ENCODE results near the gene BIRC7.

The BIRC7 gene

DNA sequence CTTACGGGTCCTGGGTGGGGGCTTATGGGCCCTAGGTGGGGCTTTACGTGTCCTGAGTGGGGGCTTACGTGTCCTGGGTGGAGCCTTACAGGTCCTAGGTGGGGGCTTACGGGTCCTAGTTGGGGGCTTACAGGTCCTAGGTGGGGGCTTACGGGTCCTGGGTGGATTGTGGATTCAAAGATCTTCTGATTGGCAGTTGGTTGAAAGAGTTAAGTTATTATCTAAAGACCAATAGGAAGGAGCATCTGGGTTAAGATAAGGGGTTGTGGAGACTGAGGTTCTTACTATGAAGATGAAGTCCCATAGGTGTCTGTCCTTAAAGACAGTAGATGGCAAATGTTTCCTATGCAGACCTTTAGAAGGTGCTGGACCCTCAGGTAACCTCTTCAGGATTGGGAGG, 8.4 kb upstream of the BIRC7 start:
- no peaks in the 10 kb centered on the region for H3K9me3 ChIP-seq (ENCODE audit: low read length)
- H3K79me2 ChIP-seq (ENCODE audit: insufficient read depth, low read length), result no peaks in the 10 kb centered on the region
- no peaks in the 10 kb centered on the region for H3K36me3 ChIP-seq (ENCODE audit: insufficient read depth, low read length)
- TF ChIP-seq, protein P1, sequence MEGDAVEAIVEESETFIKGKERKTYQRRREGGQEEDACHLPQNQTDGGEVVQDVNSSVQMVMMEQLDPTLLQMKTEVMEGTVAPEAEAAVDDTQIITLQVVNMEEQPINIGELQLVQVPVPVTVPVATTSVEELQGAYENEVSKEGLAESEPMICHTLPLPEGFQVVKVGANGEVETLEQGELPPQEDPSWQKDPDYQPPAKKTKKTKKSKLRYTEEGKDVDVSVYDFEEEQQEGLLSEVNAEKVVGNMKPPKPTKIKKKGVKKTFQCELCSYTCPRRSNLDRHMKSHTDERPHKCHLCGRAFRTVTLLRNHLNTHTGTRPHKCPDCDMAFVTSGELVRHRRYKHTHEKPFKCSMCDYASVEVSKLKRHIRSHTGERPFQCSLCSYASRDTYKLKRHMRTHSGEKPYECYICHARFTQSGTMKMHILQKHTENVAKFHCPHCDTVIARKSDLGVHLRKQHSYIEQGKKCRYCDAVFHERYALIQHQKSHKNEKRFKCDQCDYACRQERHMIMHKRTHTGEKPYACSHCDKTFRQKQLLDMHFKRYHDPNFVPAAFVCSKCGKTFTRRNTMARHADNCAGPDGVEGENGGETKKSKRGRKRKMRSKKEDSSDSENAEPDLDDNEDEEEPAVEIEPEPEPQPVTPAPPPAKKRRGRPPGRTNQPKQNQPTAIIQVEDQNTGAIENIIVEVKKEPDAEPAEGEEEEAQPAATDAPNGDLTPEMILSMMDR (IDR thresholded peaks at IDR 0.05; ENCODE audit: low read length), result no peak
- TF ChIP-seq EZH2 (IDR thresholded peaks at IDR 0.05; ENCODE audit: borderline replicate concordance, low read length), result no peak
- no peaks in the 10 kb centered on the region for H3K9me2 ChIP-seq (ENCODE audit: low read depth, low read length)
- no peak overlapping the region for H3K4me3 ChIP-seq (ENCODE audit: low read depth, low read length, poor library complexity, severe bottlenecking)
- no peak overlapping the region for H2AFZ ChIP-seq (ENCODE audit: low read length)
- no peaks in the 10 kb centered on the region for H4K20me1 ChIP-seq (ENCODE audit: insufficient read depth, low read length)
- H3K27me3 ChIP-seq (ENCODE audit: insufficient read depth, low read length), result peaks cover 13% of the 10 kb centered on the region
- no peak overlapping the region for H3K9ac ChIP-seq (ENCODE audit: low read length)
- H3K4me2 ChIP-seq (ENCODE audit: low read length), result no peak overlapping the region
- H3K4me1 ChIP-seq (ENCODE audit: insufficient read depth, low read length, severe bottlenecking), result no peaks in the 10 kb centered on the region
- H3F3A ChIP-seq (ENCODE audit: insufficient read depth, low read length), result no peaks in the 10 kb centered on the region
- no peak overlapping the region for H3K27ac ChIP-seq (ENCODE audit: low read depth, low read length, poor library complexity, severe bottlenecking)

DNA sequence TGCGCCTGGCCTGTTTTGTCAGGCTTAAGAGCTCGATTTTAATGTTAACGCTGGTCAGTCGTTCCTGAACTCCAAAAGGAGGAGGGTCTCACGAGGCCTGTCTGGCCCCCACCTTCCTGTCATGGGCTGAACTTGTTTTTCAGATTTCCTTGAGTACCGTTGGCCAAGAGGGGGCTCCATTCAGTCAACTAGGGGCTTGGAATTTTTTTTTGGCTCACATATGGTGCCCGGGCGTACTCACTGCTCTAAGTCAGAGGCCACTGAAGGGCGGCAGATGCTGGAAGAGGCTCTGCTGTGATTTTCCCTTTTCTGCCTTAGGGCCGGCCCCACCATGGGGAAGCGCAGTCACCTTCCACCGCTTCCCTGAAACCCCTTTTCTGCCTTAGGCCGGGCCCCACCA, 6.9 kb upstream of the BIRC7 start:
- no peak overlapping the region for H3K4me3 ChIP-seq (ENCODE audit: low read depth, low read length, poor library complexity, severe bottlenecking)
- peaks cover 13% of the 10 kb centered on the region for H3K27me3 ChIP-seq (ENCODE audit: insufficient read depth, low read length)
- no peaks in the 10 kb centered on the region for H3K9me2 ChIP-seq (ENCODE audit: low read depth, low read length)

DNA sequence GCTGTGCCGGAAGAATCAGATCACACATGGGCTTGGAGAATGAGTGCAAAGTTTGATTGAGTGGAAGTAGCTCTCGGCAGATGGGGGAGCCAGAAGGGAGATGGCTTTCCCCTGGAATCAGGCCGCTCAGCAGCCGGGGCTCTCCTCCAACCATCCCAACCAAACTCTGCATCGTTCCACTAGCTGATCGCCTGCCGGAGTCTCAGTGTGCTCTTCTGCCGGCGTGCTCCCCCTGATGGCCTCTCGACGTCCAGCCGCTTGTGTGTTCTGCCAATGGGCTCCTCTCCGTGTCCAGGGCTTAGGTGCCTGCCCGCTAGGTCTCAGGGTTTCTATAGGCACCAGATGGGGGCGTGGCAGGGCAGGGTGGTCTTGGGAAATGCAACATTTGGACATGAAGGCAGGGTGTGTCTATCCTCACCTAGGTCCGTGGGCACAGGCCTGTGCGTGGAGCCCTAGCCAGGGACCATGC, 4.9 kb upstream of the BIRC7 start:
- Histone ChIP-seq H3K36me3 (ENCODE audit: insufficient read depth, low read length) (no peaks in the 10 kb centered on the region), H4K20me1 (ENCODE audit: insufficient read depth, low read length) (no peaks in the 10 kb centered on the region), H3K79me2 (ENCODE audit: insufficient read depth, low read length) (no peaks in the 10 kb centered on the region), H2AFZ (ENCODE audit: low read length) (no peak overlapping the region), H3K9me3 (ENCODE audit: low read length) (no peaks in the 10 kb centered on the region), H3K4me3 (ENCODE audit: low read depth, low read length, poor library complexity, severe bottlenecking) (no peak overlapping the region), H3F3A (ENCODE audit: insufficient read depth, low read length) (no peaks in the 10 kb centered on the region), H3K9ac (ENCODE audit: low read length) (no peak overlapping the region), H3K4me2 (ENCODE audit: low read length) (no peak overlapping the region), H3K4me1 (ENCODE audit: insufficient read depth, low read length, severe bottlenecking) (no peaks in the 10 kb centered on the region), H3K27ac (ENCODE audit: low read depth, low read length, poor library complexity, severe bottlenecking) (no peak overlapping the region), H3K27me3 (ENCODE audit: insufficient read depth, low read length) (peaks cover 13% of the 10 kb centered on the region), H3K9me2 (ENCODE audit: low read depth, low read length) (no peaks in the 10 kb centered on the region)
- TF ChIP-seq EZH2 (IDR thresholded peaks at IDR 0.05; ENCODE audit: borderline replicate concordance, low read length), result no peak
- TF ChIP-seq, protein P1 (IDR thresholded peaks at IDR 0.05; ENCODE audit: low read length), result no peak

More for the DNA sequence above, 6.9 kb upstream of the BIRC7 start:
- Histone ChIP-seq H3K4me2 (ENCODE audit: low read length) (no peak overlapping the region), H3K9me3 (ENCODE audit: low read length) (no peaks in the 10 kb centered on the region), H2AFZ (ENCODE audit: low read length) (no peak overlapping the region), H3F3A (ENCODE audit: insufficient read depth, low read length) (no peaks in the 10 kb centered on the region), H3K79me2 (ENCODE audit: insufficient read depth, low read length) (no peaks in the 10 kb centered on the region), H3K4me1 (ENCODE audit: insufficient read depth, low read length, severe bottlenecking) (no peaks in the 10 kb centered on the region), H3K9ac (ENCODE audit: low read length) (no peak overlapping the region), H3K27ac (ENCODE audit: low read depth, low read length, poor library complexity, severe bottlenecking) (no peak overlapping the region), H4K20me1 (ENCODE audit: insufficient read depth, low read length) (no peaks in the 10 kb centered on the region), H3K36me3 (ENCODE audit: insufficient read depth, low read length) (no peaks in the 10 kb centered on the region)
- TF ChIP-seq EZH2 (IDR thresholded peaks at IDR 0.05; ENCODE audit: borderline replicate concordance, low read length), result no peak
- TF ChIP-seq, protein P1 (IDR thresholded peaks at IDR 0.05; ENCODE audit: low read length), result no peak

Data from OCI-LY1 (cell line).